DMS153 treated with DMSO at 0.1 percent for 48 hours (cell line): ENCODE measurements around the gene CDH2.

Experiments used
- DNase-seq: peaks from one replicate; lab custom pipeline; 2025; ENCODE audit not compliant: unreplicated experiment; lab: John Stamatoyannopoulos, UW

The CDH2 gene

DNA sequence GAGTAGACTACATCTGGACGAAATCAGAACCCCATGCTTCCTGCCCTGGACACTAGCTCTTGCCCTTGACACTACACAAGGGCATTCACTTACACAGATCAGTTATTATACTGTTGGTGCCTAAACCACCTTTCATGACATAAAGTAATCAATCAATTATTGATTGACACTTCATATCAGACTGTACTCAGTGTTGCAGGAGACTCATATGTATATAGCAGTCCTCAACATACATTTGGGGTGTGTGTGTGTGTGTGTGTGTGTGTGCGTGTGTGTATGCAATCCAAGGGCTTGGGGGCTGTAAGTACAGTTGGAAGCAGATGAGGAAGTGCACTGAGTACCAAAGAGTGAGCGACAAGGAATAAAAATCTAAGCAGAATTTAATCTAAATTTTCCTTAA lies 5.1 kb downstream of the CDH2 start:
- no peak for DNase-seq

DNA sequence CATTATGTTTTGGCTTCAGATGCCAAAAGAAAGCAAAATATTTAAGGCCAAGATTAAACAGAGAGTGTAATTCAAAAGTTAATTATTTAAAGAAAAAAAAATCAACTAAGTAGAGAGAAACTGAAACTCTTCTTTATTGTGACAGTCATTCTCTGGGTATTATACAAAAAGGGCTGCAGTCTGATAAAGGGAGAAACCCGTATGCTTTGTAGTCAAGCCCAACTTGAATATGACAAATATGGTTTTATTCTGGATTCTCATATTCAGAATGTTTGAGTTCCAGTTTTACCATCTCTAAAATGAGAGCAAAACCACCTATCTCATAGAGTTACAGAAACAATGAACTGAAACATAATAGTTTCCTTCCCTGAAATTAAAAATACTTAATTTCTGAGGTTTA lies 8.2 kb downstream of the CDH2 start:
- DNase-seq, result no peak

DNA sequence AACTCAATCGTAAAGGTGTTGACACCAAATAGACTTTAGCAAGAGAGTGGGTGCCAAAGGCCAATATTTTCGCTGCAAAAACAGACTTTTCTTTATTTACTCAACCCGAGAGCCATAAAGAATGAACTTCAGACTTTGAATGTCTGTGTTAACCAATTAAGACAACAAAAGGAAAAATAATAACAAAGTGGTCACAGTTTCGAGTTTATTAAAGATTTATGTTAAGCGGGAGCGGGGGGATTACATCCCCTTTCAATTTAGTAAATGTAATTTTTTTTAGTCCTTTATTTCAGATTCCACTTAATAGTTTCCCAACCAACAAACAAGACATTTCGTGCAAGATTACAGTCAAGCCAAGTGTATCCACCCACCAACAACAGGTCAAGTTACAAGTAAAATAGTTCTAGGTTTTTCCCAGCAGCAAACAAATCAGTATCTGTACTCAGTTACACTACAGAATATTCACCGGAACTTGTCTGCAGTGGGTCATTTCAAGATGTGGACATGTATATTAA lies 9.0 kb downstream of the CDH2 start:
- DNase-seq, result no peak

DNA sequence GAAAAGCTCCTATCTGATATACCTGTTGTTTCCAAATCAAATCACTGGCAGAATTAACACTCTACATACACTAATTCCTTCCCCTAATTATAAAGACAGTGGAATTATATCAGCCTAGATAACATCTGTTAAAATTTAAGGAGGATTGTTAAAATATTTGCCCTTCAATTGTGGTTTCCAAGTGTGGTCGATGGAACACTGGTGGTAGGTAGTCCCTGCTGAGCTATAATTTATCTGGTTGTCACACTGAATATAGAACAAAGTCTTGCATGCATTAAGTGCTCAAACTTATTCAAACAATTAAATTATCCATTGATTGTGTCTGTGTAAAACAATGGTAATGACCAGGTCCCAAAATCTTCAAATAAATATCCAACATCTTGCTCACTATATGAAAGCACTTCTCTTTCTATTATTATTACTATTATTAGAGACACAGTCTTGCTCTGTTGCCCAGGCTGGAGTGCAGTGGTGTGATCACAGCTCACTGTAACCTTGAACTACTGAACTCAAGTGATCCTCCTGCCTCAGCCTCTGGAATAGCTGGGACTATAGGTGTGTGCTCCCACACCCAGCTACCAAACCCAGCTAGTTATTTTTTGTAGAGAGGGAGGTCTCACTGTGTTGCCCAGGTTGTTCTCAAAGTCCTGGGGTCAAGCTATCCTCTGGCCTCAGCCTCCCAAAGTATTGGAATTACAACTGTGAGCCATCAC lies 12.0 kb downstream of the CDH2 start:
- DNase-seq, result no peak

DNA sequence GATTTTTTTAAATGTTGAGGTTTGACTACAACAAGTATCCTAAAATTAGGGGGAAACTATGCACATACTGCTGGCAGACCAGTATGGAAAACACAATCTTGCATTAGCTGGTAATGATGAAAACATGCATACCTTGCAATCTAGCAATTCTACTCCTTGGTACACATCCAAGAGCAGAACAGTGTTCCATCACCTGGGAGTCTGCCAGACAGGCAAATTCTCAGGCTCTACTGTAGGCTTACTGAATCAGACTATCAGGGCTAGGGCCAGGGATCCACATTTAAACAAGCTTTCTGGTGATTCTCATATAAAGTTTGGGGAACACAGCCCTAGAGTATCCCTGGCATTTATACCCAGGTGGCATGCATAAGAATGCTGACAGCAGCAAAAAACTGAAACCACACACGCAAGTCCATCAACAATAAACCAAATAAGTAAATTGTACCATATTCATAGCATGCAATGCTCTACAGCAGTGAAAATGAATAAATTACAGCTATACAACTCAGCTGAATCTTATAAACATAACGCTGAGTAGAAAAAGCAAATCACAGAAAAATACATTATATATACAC lies 13.6 kb downstream of the CDH2 start:
- DNase-seq, result no peak

DNA sequence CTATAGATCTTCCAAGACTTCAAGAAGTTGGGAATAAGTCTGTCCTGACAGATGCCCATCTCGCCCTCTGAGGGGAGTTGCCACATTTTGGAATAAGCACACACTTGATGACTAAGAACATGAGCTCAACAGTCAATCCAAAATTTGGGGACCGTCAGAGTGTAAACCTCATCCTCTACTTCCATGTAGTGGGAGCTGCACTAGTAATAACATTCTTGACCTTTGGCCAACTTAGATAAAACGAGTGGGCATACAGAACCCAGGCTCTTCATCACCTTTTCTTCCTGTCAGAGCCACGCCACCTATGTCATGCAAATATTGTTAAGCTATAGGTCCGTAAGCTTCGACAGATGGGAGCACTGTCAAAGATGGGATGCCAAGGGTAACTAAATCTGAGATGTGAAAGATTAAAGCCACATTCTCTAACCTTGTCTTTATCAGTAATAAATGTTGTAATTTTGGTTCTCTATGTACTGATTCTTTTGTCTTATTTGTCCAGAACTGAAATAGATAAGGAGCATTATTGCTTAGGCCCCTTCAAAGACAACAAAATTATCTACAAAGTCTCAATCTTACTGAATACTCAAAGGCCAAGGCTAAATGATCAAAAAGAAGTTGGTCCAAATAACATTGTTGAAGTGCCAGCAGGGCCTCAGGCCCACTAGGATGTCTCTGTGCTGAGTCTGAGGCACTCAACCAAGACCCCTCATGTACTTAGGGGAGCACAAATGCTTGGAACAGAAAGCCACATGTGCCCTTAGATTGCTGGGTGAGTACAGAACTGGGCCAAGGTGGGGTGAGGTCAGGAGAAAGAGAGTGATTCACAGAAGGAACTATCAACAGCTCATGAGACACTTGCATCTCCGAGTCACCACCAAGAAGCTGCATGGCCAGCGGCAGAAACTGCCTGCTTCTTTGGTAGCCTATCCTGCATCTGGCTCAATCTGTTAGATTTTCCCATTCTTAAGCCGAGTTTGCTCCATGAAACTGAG lies 15.0 kb downstream of the CDH2 start:
- no peak for DNase-seq

DNA sequence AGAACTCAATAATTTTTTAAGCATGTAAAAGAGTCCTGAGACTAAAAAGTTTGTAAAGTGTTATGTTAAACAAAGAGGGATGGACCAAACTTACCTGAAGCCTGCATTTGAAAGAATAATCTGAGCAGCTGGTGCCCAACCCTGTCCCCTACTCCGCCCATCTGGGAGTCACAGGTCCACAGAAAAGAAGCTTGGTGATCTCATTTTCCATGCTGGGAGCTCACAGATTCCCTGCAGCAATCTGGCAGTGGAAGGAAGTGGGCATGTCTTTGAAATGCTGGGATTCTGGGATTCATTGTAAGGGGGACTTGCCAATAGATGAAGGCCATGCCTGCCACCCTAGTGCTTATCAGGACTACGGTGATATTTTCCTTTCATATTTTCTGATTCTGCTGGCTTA lies 17.9 kb downstream of the CDH2 start:
- no peak for DNase-seq

DNA sequence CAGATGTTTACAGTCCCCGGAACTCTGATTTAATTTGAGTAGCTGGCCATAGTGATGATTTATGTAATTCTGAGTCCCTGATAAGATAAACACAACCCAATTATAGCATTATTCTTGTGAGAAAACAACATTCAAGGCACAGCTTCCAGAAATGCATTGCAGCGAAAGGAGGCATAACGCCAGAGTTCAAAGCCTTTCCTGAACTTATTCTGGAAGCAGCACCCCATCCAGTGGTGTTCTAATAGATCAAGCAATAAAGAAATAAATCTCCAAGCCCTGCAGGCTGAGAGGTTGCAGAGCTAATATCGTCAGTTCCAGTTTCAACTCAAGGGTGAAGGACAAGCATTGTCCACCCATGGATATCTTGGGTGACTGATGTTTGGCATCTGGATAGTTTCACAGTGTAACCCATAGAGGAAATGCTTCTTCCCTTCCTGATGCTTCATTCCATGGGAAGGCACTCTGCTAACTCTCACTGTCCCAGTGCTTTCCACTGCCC lies 18.8 kb downstream of the CDH2 start:
- no peak for DNase-seq

DNA sequence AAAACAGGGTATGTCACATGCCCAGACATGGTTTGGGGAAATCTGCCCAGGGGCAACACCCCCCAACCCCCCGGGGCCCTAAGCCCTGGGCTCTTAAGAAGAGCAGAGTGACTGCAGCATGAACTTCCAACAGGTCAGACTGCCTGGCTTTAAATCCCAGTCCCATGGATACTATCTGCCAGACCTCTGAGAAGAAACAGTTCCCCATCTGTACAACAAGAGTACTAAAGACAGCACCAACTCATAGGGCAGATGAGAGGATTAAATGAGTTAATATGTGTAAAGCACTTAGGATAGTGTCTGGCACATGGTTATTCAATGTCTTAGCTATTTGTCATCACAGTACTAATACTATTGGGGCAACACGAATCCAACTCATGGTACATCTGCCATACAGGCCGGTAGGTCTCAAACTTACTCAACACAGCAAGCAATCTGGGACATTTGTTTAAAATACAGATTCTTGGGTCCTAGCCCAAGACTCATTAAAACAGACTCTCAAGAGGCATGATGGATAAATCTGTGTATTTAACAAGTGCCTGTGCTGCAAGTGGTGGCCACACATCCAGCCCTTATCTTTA lies 23.4 kb downstream of the CDH2 start:
- DNase-seq, result no peak

DNA sequence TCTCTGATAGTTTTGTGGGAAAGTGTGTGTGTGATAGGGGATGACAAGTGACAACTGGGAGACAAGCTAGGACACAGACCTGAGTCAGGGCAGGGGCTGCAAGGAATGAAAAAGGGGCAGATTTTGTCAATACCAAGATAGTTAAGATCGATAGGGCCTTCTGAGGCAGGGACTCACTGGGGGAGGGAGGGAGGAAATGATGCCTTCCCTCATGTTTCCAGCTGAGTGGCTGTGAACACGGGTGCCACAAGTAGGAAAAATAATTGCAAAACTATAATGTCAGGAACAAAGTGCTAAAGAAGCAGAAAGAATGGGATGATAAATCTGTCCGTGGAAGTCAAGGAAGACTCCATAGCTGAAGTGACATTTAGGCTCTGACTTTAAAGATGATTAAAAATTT lies 24.2 kb downstream of the CDH2 start:
- DNase-seq, result no peak

DNA sequence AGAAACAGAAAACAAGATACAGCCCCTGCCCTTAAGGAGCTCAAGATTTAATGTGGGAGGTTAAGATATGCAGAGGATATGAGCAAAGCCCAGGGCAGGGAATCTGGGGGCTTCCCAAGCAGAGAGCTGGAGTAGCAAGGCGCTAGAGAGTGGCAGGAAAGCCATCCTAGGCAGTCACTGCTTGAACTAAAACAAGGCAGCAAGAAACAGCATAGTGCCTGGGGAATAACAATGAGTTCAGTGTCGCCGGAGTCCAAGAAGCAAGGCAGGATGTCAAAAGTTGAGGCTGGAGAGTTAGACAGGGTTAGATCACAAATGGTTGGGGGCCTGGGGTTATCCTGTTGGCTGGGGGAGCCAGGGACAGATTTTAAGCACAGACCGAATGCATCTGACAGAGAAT lies 24.6 kb downstream of the CDH2 start:
- DNase-seq, result no peak

DNA sequence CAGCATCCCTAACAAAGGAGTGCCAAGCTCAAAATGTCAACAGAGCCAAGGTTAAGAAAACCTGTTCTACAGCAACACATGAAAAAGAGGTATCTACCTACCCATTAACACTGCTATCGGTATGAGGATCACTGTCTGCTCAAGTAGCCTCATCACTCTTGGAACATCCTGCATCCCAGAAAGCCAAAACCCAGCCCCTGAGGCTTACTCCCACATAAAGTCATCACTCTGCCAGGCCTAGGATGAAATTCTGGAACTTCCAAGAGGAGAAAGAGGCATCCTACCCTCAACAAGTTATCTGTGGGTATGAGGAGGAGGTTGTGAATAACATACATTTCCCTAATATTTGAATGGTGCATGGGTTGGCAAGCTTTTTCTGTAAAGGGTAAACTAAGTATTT lies 25.5 kb downstream of the CDH2 start:
- DNase-seq, result no peak

DNA sequence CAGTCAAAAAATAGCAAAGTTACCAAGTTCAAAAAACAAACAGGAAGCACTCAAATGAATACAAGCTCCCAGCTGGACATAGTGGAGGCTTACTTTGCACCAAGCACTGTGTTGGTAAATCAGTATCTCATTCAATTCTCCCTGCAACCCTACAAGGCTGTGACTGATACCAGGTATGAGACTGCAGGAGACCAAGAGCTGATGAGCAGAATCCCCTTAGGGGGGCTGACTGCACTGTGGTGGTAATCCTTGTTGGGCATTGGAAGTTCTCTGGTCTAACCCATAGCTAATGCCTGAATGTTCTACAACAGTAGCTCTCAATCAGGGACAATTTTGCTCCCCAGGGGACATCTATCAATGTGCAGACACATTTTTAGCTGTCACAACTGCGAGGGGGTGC lies 26.0 kb downstream of the CDH2 start:
- DNase-seq, result no peak

DNA sequence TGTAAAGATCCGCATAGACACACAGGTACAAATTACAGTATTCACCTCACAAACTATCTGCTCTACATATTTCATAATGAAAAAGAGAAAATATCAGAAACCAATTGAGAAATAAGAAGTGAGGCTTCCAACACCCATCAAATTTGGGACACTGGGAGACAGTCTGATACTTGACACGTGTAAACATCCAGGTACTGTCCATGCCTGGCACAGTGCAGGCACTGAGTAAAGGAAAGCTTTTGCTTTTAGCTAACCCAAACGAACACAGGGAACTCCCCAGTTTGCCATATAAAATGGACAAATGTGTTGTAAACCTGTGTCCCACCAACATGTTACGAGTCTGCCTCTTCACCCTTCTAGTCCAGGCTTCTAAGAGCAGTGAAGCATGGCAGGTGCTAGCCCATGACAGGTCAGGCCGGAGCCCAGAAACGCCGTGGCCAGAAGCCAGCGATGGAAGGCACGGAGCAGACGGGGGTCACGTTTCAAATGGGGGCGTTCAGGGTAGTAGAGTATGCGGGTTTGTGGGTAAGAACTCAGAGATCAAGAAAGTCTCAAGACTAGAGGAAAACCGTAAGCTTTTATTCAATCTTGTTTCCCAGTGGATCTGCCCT lies 27.0 kb downstream of the CDH2 start:
- no peak for DNase-seq

DNA sequence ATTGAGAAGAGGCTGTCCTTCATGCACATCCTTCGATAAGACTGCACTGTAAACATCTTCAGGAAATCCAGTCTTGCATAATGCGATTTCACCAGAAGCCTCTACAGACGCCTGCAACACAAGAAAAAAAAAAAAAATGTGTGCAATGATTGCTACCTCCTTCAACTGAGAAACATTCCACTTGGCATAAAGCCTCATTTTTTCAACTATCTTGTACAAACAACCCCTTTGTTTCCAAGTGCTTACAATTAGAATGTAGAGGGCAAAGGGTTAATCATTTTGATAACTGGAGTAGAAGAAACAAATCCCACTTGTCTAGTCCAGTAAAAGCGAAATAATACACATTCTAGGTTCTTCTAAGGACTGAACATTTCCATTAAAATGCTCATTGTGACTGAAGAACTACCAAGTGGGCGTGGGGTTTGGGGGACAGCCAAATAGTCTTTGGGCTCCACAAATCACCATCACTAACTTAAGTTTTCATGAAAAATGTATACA lies 29.2 kb downstream of the CDH2 start:
- DNase-seq, result no peak

DNA sequence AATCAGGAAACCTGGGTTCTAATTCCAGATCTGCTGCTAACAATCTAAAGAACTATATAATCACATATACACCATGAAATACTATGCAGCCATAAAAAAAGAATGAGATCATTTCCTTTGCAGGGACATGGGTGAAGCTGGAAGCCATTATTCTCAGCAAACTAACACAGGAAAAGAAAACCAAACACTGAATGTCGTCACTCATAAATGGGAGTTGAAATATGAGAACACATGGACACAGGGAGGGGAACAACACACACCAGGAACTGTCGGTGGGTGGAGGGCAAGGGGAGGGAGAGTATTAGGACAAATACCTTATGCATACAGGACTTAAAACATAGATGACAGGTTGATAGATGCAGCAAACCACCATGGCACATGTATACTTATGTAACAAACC lies 33.2 kb downstream of the CDH2 start:
- no peak for DNase-seq

DNA sequence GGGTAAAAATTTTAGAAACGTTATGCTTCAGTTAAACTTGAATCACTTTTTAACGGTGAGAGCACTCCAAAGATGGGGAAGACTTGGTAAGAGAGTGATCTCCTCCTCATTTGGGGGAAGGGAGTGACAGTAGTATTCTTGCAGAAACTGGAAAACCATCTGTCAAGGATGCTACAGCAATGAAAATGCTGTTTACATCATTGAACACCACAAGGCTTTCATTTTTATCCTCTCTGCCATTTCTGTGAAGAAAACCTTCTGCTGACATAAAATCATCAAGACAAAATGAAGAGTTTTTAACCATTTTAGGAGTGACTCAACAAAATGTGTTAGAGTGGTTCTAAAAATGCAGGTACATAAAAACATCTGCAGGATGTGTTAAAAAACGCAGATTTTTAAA lies 38.1 kb downstream of the CDH2 start:
- DNase-seq, result no peak

DNA sequence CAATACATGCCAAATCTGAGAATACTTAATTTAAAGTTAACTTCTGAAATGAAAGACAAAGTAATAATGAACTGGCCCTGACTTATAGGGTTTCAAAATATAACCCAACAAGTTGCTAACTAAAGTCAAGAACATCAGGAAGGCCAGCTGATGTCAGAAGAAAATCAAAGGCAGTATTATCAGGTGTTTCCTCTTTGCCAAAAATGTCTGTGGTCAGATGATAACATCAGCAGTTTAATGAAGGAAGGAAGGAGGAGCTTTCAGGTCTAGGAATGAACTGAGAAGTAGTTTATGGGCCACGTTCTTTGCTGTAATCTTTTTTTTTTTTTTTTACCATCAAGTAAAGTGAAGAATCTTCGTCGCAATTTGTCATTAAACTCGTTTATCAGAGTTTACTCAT lies 40.9 kb downstream of the CDH2 start:
- no peak for DNase-seq

DNA sequence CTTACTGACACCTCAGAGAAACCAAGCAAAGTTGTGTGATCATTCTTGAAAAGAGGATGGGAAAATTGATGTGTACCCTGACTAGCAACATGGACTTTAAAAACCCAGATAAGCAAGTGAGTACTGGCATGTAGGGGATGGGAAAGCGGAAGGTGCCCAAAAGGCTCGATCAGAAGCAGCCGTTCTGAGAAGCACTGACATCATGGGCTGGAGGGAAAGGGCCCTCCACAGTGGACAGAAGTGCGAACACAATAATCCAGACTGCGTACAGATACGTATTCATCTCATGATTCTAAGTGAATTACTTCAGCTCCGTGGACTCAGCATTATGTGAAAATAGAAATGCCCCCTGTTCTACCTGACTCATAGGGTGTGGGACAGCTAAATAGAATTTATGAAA lies 42.2 kb downstream of the CDH2 start:
- DNase-seq, result no peak

DNA sequence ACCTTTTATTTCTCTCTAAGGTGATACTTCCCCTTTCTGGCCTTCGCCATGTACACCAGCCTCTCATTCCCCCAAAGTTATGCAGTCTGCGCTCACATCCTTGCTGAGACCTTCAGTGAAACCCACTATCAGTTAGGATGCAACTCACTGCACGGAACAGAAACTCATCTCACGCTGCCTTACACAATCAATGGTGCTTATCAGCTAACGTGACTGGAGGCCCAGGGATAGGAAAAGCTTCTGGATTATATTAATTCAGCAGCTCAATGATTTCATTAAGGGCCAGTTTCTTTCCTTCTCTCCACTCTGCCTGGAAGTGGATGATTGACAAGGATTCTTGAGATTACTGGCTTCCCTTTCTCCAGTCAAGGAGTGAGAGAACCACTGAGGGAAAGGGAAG lies 44.8 kb downstream of the CDH2 start:
- no peak for DNase-seq

DNA sequence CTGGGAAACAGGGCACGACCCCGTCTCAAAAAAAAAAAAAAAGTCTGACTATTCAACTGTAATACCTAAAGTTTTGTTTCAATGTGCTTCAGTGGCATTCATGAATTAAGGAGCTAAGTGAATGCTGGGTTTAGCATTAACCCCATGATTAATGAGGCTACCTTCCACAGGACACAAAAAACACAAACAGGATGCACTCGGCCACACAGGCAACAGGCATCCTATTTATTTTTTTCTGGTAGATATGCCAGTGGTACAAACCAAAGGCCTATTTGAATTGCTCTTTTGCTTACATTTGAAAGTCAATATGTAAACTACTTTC lies 48.3 kb downstream of the CDH2 start:
- DNase-seq, result no peak
